Endothelial cell of umbilical vein (primary cell): ENCODE results near the gene FAS. TPM values are rescaled to one million over a fixed set of nuclear protein-coding genes. Genes with fewer than 3 reads are reported as not detected.

ENCODE experiments used
- BruUV-seq: library from RNA; stranded (reverse); fragments of 400-500 nt; replicated peaks from 2 replicates; lab custom pipeline; 2021; lab: Mats Ljungman, UMichigan
- CTCF ChIA-PET: fragments of 300-600, 350-600 bp; sonication (Branson Sonifier 250); formaldehyde crosslinking; loops from one replicate; lab custom pipeline; 2021; ENCODE audit warnings: antibody characterized with exemption, inconsistent platforms; lab: Charles Lee
- POLR2A ChIA-PET: fragments of 300-600, 350-600 bp; sonication (Branson Sonifier 250); formaldehyde crosslinking; loops from one replicate; lab custom pipeline; 2021; ENCODE audit warnings: antibody characterized with exemption, inconsistent platforms; lab: Charles Lee
- DNase-seq: peaks from one replicate; pipeline ENCODE4 v3.0.0-alpha.2; 2011; ENCODE audit warnings: low read depth, low spot score
- FAIRE-seq: peaks from 2 replicates; lab custom pipeline; 2011; peaks lifted over from hg19 to GRCh38; lab: Jason Lieb, UNC
- H2AFZ ChIP-seq: 2 replicates; pipeline ENCODE4 v1.6.0; 2012; ENCODE audit warnings: low read depth, low read length, control low read depth, inconsistent platforms
- H3K27ac ChIP-seq: 2 replicates; pipeline ENCODE4 v1.5.1; 2011; ENCODE audit warnings: low read depth, mild to moderate bottlenecking, control low read depth, low read length, moderate library complexity; ENCODE audit not compliant: insufficient read depth
- H3K27me3 ChIP-seq, 2 experiments: 2 replicates each; pipeline versions ENCODE4 v1.6.0 to v1.6.1; 2011; ENCODE audit warnings: low read length in 2 of 2, mixed read lengths in 1 of 2; ENCODE audit not compliant: control insufficient read depth in 2 of 2, insufficient read depth in 2 of 2
- H3K36me3 ChIP-seq, 2 experiments: 2 replicates in 1 of 2; 3 replicates in 1 of 2; pipeline ENCODE4 v1.5.1; 2011; ENCODE audit warnings: low read length in 2 of 2, mild to moderate bottlenecking in 1 of 2, moderate library complexity in 1 of 2; ENCODE audit not compliant: control insufficient read depth in 2 of 2, insufficient read depth in 2 of 2; ENCODE audit errors: extremely low read depth in 1 of 2
- H3K4me1 ChIP-seq: 3 replicates; pipeline ENCODE4 v1.5.1; 2011; ENCODE audit warnings: mild to moderate bottlenecking, low read length; ENCODE audit not compliant: control insufficient read depth, insufficient read depth; ENCODE audit errors: extremely low read depth
- H3K4me2 ChIP-seq: 2 replicates; pipeline ENCODE4 v1.6.1; 2011; ENCODE audit warnings: low read length, control low read depth, mixed read lengths; ENCODE audit not compliant: insufficient read depth
- H3K4me3 ChIP-seq, 3 experiments: fragments of 200-600 bp in 1 of 3; sonication (generic), shearing (Covaris generic) in 1 of 3; replicated peaks in 1 of 3; 2 replicates each; pipeline ENCODE4 v1.5.1; 2011 to 2016; ENCODE audit warnings: control low read depth in 3 of 3, low read length in 3 of 3, mild to moderate bottlenecking in 2 of 3, inconsistent platforms in 1 of 3, low read depth in 1 of 3, moderate library complexity in 1 of 3; ENCODE audit not compliant: insufficient read depth in 1 of 3
- H3K79me2 ChIP-seq: 2 replicates; pipeline ENCODE4 v1.6.0; 2012; ENCODE audit warnings: low read length, inconsistent platforms; ENCODE audit not compliant: control insufficient read depth, insufficient read depth
- H3K9ac ChIP-seq: replicated peaks from 2 replicates; pipeline ENCODE3; 2011; ENCODE audit warnings: low read length, control low read depth; ENCODE audit not compliant: insufficient read depth; ENCODE audit errors: extremely low read depth
- H3K9me1 ChIP-seq: replicated peaks from 3 replicates; pipeline ENCODE4 v1.6.0; 2011; ENCODE audit warnings: mild to moderate bottlenecking, low read length; ENCODE audit not compliant: control insufficient read depth, insufficient read depth; ENCODE audit errors: extremely low read depth
- H3K9me3 ChIP-seq: replicated peaks from 2 replicates; pipeline ENCODE4 v1.5.1; 2012; ENCODE audit warnings: low read length, inconsistent platforms; ENCODE audit not compliant: control insufficient read depth, insufficient read depth
- H4K20me1 ChIP-seq: replicated peaks from 2 replicates; pipeline ENCODE3; 2011; ENCODE audit warnings: mild to moderate bottlenecking, low read length; ENCODE audit not compliant: control insufficient read depth, insufficient read depth; ENCODE audit errors: extremely low read depth
- CTCF ChIP-seq, 2 donors: IDR thresholded peaks; 1 replicate in 1 of 2; 2 replicates in 1 of 2; pipeline ENCODE4 v1.5.1; 2011; ENCODE audit warnings: low read length in 2 of 2, mild to moderate bottlenecking in 2 of 2, moderate library complexity in 2 of 2, control low read depth in 1 of 2, inconsistent platforms in 1 of 2, low read depth in 1 of 2; ENCODE audit not compliant: insufficient read depth in 1 of 2; ENCODE audit errors: extremely low read depth in 1 of 2
- EZH2 ChIP-seq: IDR thresholded peaks from 2 replicates; pipeline ENCODE4 v1.6.1; 2012; ENCODE audit warnings: borderline replicate concordance, low read depth, mild to moderate bottlenecking, moderate library complexity, low read length, inconsistent platforms; ENCODE audit not compliant: severe bottlenecking
- FOS ChIP-seq: IDR thresholded peaks from 2 replicates; pipeline ENCODE4 v1.6.1; 2011; ENCODE audit warnings: mild to moderate bottlenecking, low read length, moderate library complexity, borderline replicate concordance; ENCODE audit not compliant: insufficient read depth
- GATA2 ChIP-seq: IDR thresholded peaks from 2 replicates; pipeline ENCODE4 v1.7.0; 2011; ENCODE audit warnings: low read depth, mild to moderate bottlenecking, moderate library complexity, mixed read lengths, low read length; ENCODE audit not compliant: insufficient read length, insufficient read depth
- JUN ChIP-seq: IDR thresholded peaks from 2 replicates; pipeline ENCODE4 v1.6.1; 2011; ENCODE audit warnings: borderline replicate concordance, low read depth; ENCODE audit not compliant: insufficient read length, insufficient read depth
- MYC ChIP-seq: IDR thresholded peaks from one replicate; pipeline ENCODE4 v1.6.1; 2011; ENCODE audit warnings: mild to moderate bottlenecking, low read depth, low read length
- POLR2A ChIP-seq: IDR thresholded peaks from 2 replicates; pipeline ENCODE4 v1.6.1; 2012; ENCODE audit warnings: low read depth, mild to moderate bottlenecking, control low read depth, low read length
- POLR2AphosphoS5 ChIP-seq: IDR thresholded peaks from 2 replicates; pipeline ENCODE4 v1.6.1; 2012; ENCODE audit warnings: low read depth, mild to moderate bottlenecking, control low read depth, low read length, moderate library complexity; ENCODE audit not compliant: insufficient read depth
- dilution Hi-C: fragments of 300-500 bp; cut with MboI; formaldehyde crosslinking; loops from one replicate; pipeline ENCODE4 v1.15.0; 2019; ENCODE audit warnings: low sequenced_read_pairs; ENCODE audit not compliant: extremely low pct_ligation_motif_present
- intact Hi-C: fragments of 100-400 bp; cut with micrococcal nuclease; formaldehyde crosslinking; loops from one replicate; pipeline ENCODE4 v1.10.0; 2022
- polyA plus RNA-seq, 4 experiments: library from polyadenylated mRNA; depleted of rRNA in 3 of 4; stranded (reverse) in 3 of 4; unstranded in 1 of 4; fragments of >200 nt; gene quantifications; 2 replicates each; pipeline versions ENCODE4 v1.2.1 to v1.2.3, GENCODE V29; 2011 to 2012; ENCODE audit warnings: missing spikeins in 1 of 4
- total RNA-seq: library from RNA; stranded (reverse); gene quantifications from 2 replicates; pipeline ENCODE4 v1.2.3, GENCODE V29; 2021
- TF ChIP-seq, protein P1 (sequence below): IDR thresholded peaks from 2 replicates; pipeline ENCODE4 v1.6.1; 2011; ENCODE audit not compliant: insufficient read depth, insufficient read length

FAS gene
- total and polyA plus RNA-seq, 2 donors (not counting 3 experiments of a cell fraction or from before 2014, with no cell fraction given): 2.0 to 6.1 TPM

DNA sequence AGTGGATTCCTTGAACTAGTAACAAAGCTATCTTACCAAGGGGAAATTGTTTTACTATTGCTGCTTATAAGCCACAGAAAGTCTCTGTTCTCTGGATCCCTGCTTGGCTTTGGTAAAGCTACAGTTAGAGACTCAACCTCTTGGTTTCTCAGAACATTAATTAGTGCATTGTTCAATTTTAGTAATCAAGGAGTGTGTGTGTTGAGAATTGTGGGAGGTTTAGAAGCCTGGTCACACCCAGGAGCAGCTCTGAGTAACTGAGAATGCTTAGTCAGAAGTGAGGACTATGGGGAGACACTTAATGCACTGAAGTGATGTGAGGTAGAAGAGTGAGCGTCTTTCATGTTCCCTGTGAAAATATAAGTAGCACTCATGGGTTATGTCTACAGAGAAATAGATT, 29.8 kb upstream of the FAS start:
- POLR2A ChIA-PET: no interaction called here
- Histone ChIP-seq H3K79me2 (no peaks in the 10 kb centered on the region), H3K9ac (no peak overlapping the region), H2AFZ (no peak overlapping the region), H4K20me1 (no peaks in the 10 kb centered on the region), H3K4me1 (no peaks in the 10 kb centered on the region), H3K9me3 (no peaks in the 10 kb centered on the region), H3K4me2 (no peak overlapping the region), H3K9me1 (no peaks in the 10 kb centered on the region), H3K4me3 (no peak overlapping the region), H3K27ac (no peak overlapping the region), H3K27me3 (peaks cover 29 to 36% of the 10 kb centered on the region in 2 experiments), H3K36me3 (no peaks in the 10 kb centered on the region)
- no peak for DNase-seq
- CTCF ChIA-PET: interaction anchor here (1.0 to 1.6 kb wide), 4 partner anchors 10 to 28 kb away, joined by 3 to 4 read pairs (median 4); no protein-coding TSS in a partner anchor
- BruUV-seq: no TSS peak
- intact Hi-C loops (no loop called here), dilution Hi-C loops (no loop called here)
- no peak for TF ChIP-seq CTCF (IDR thresholded peaks at IDR 0.05; ENCODE audit: extremely low read depth in 1 of 2, insufficient read depth in 1 of 2, low read depth in 1 of 2, low read length in 2 of 2)
- no peak for TF ChIP-seq GATA2
- TF ChIP-seq, protein P1, sequence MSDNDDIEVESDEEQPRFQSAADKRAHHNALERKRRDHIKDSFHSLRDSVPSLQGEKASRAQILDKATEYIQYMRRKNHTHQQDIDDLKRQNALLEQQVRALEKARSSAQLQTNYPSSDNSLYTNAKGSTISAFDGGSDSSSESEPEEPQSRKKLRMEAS: no peak
- TF ChIP-seq POLR2AphosphoS5: no peak
- no peak for TF ChIP-seq FOS
- no peak for TF ChIP-seq EZH2
- no peak for TF ChIP-seq JUN
- no peak for TF ChIP-seq MYC
- TF ChIP-seq POLR2A: no peak
- no peak for FAIRE-seq
